HepG2 (cell line): Measurements from ENCODE around the gene NPB. TPM values are rescaled to one million over a fixed set of nuclear protein-coding genes. Genes with fewer than 3 reads are reported as not detected.

ENCODE experiments used
- ARNT2 ChIP-seq: sonication (generic); formaldehyde crosslinking; IDR thresholded peaks from 2 replicates; pipeline ENCODE4 v1.8.0; 2022; ENCODE audit warnings: mild to moderate bottlenecking, low read depth, missing genetic modification reagents, moderate library complexity
- CSRNP2 ChIP-seq: sonication (generic); formaldehyde crosslinking; conservative IDR thresholded peaks from 2 replicates; pipeline ENCODE4 v1.8.0; 2022; ENCODE audit warnings: low read depth, missing genetic modification reagents
- E2F2 ChIP-seq: sonication (generic); formaldehyde crosslinking; IDR thresholded peaks from 2 replicates; pipeline ENCODE4 v1.4.0; 2020; ENCODE audit warnings: missing genetic modification reagents, borderline replicate concordance
- GABPB1 ChIP-seq: IDR thresholded peaks from 2 replicates; pipeline ENCODE4 v1.6.1; 2016; ENCODE audit warnings: mild to moderate bottlenecking, missing genetic modification reagents, moderate library complexity, missing compliant biosample characterization
- GZF1 ChIP-seq: sonication (generic); formaldehyde crosslinking; IDR thresholded peaks from 2 replicates; pipeline ENCODE4 v1.5.1; 2020; ENCODE audit warnings: mild to moderate bottlenecking, missing genetic modification reagents
- MYC ChIP-seq: sonication (generic); formaldehyde crosslinking; IDR thresholded peaks from 2 replicates; pipeline ENCODE4 v1.9.0; 2021; ENCODE audit warnings: missing genetic modification reagents, borderline replicate concordance
- MZF1 ChIP-seq: sonication (generic); formaldehyde crosslinking; IDR thresholded peaks from 2 replicates; pipeline ENCODE4 v1.8.1; 2023; ENCODE audit warnings: mild to moderate bottlenecking, missing genetic modification reagents, borderline replicate concordance
- PRMT3 ChIP-seq: sonication (generic); formaldehyde crosslinking; IDR thresholded peaks from 2 replicates; pipeline ENCODE4 v1.8.1; 2022; ENCODE audit warnings: low read depth, mild to moderate bottlenecking, moderate library complexity, missing genetic modification reagents, borderline replicate concordance
- RAD21 ChIP-seq: fragments of 450-650 bp; formaldehyde crosslinking; IDR thresholded peaks from 2 replicates; pipeline ENCODE4 v1.5.0; 2020; ENCODE audit warnings: mild to moderate bottlenecking
- UBTF ChIP-seq: sonication (generic); formaldehyde crosslinking; IDR thresholded peaks from 2 replicates; pipeline ENCODE4 v1.4.0; 2020; ENCODE audit warnings: mild to moderate bottlenecking, missing genetic modification reagents
- ZBTB14 ChIP-seq: sonication (generic); formaldehyde crosslinking; IDR thresholded peaks from 2 replicates; pipeline ENCODE4 v1.4.0; 2020; ENCODE audit warnings: missing genetic modification reagents
- ZNF383 ChIP-seq: sonication (generic); formaldehyde crosslinking; IDR thresholded peaks from 2 replicates; pipeline ENCODE4 v1.4.0; 2020; ENCODE audit warnings: missing genetic modification reagents, mild to moderate bottlenecking, borderline replicate concordance
- ZNF460 ChIP-seq: sonication (generic); formaldehyde crosslinking; IDR thresholded peaks from 2 replicates; pipeline ENCODE4 v1.5.1; 2020; ENCODE audit warnings: missing genetic modification reagents, mild to moderate bottlenecking, borderline replicate concordance
- ZNF547 ChIP-seq: sonication (generic); formaldehyde crosslinking; IDR thresholded peaks from 2 replicates; pipeline ENCODE4 v1.5.1; 2020; ENCODE audit warnings: mild to moderate bottlenecking, missing genetic modification reagents
- ZNF710 ChIP-seq: sonication (generic); formaldehyde crosslinking; IDR thresholded peaks from 2 replicates; pipeline ENCODE4 v1.5.0; 2020; ENCODE audit warnings: mild to moderate bottlenecking, missing genetic modification reagents, borderline replicate concordance
- ZNF761 ChIP-seq: sonication (generic); formaldehyde crosslinking; conservative IDR thresholded peaks from 2 replicates; pipeline ENCODE4 v1.4.0; 2020; ENCODE audit warnings: mild to moderate bottlenecking, missing genetic modification reagents
- ZNF777 ChIP-seq: sonication (generic); formaldehyde crosslinking; IDR thresholded peaks from 2 replicates; pipeline ENCODE4 v1.4.0; 2020; ENCODE audit warnings: missing genetic modification reagents
- ZSCAN30 ChIP-seq: sonication (generic); formaldehyde crosslinking; IDR thresholded peaks from 2 replicates; pipeline ENCODE4 v1.5.0; 2020; ENCODE audit warnings: mild to moderate bottlenecking, missing genetic modification reagents
- polyA plus RNA-seq, 8 experiments: library from polyadenylated mRNA; depleted of rRNA in 3 of 8; stranded (reverse) in 7 of 8; unstranded in 1 of 8; fragments of >200 nt; fragmentation: Illumina TruSeq in 4 of 8; extraction: Trizol in 4 of 8; gene quantifications; 2 replicates each; pipeline versions ENCODE4 v1.2.1 to v1.2.3, GENCODE V29; 2011 to 2016; ENCODE audit warnings: low read depth in 4 of 8, missing spikeins in 1 of 8, mixed read lengths in 1 of 8; ENCODE audit not compliant: insufficient read depth in 1 of 8
- total RNA-seq, 5 experiments: library from RNA; depleted of rRNA; stranded (reverse); fragments of >200 nt; fragmentation: Illumina TruSeq; extraction: Trizol; gene quantifications; 2 replicates each; pipeline ENCODE4 v1.2.3, GENCODE V29; 2016; ENCODE audit warnings: low read depth in 1 of 5

The NPB gene
- total and polyA plus RNA-seq, 2 of the 13 experiments (the other 11 are each of a cell fraction or from before 2014, with no cell fraction given): 0.11 to 0.93 TPM

GRCh38 chr17:81902023-81902652, at the start of gene NPB (continued):
- no peak for TF ChIP-seq ZNF710 (CRISPR knock-in tag)
- no peak for TF ChIP-seq MZF1 (CRISPR knock-in tag)
- TF ChIP-seq ZNF761 (CRISPR knock-in tag): peak; percentile 73; the same call in 1 of the 2 replicates
- TF ChIP-seq E2F2 (CRISPR knock-in tag): 0 out of 2 replicates have a peak, but pooled peaks have one; percentile 21
- no peak for TF ChIP-seq GABPB1 (CRISPR knock-in tag)
- no peak for TF ChIP-seq ZNF460
- 0 out of 2 replicates have a peak, but pooled peaks have one; percentile 39 for TF ChIP-seq ZNF547
- TF ChIP-seq ZNF777: peak; percentile 86
- peak; percentile 41; the same call in 1 of the 2 replicates for TF ChIP-seq UBTF (CRISPR knock-in tag)
- peak; percentile 43; the same call in 1 of the 2 replicates for TF ChIP-seq ZSCAN30
- peak; percentile 43; the same call in 1 of the 2 replicates for TF ChIP-seq MYC (CRISPR knock-in tag)
- TF ChIP-seq ARNT2 (CRISPR knock-in tag): no peak; the same call in 1 of the 2 replicates
- TF ChIP-seq RAD21 (CRISPR knock-in tag): peak; percentile 46
- peak; percentile 31; the same call in 1 of the 2 replicates for TF ChIP-seq ZNF383 (CRISPR knock-in tag)
- TF ChIP-seq PRMT3 (CRISPR knock-in tag): no peak
- 0 out of 2 replicates have a peak, but pooled peaks have one; percentile 10 for TF ChIP-seq GZF1 (CRISPR knock-in tag)
- peak; percentile 26; the same call in 1 of the 2 replicates for TF ChIP-seq ZBTB14
- TF ChIP-seq CSRNP2 (CRISPR knock-in tag): peak; percentile 33; the same call in 1 of the 2 replicates
